ENCODE measurements around the gene SEC11C.
"Not testable (repeated sequence)": the region's sequence is repeated elsewhere in the genome, so short reads cannot be mapped to it uniquely, and the experiment has no call there.

- TF ChIP-seq CTCF, POLR2A (IDR thresholded peaks at IDR 0.05): not testable (repeated sequence)
Measured at GRCh38 chr18:59142800-59143416, 3.2 kb downstream of the SEC11C start.

Measured in adrenal gland (tissue), 5 donors.